Measurements from ENCODE around the gene PACS2. TPM values are rescaled to one million over a fixed set of nuclear protein-coding genes. Genes with fewer than 3 reads are reported as not detected.
A peak's percentile ranks its signal among the peaks of the same experiment; 100 is the strongest.

The PACS2 gene
- total RNA-seq, 1 experiment from 2014 or later: 57.7 TPM

DNA sequence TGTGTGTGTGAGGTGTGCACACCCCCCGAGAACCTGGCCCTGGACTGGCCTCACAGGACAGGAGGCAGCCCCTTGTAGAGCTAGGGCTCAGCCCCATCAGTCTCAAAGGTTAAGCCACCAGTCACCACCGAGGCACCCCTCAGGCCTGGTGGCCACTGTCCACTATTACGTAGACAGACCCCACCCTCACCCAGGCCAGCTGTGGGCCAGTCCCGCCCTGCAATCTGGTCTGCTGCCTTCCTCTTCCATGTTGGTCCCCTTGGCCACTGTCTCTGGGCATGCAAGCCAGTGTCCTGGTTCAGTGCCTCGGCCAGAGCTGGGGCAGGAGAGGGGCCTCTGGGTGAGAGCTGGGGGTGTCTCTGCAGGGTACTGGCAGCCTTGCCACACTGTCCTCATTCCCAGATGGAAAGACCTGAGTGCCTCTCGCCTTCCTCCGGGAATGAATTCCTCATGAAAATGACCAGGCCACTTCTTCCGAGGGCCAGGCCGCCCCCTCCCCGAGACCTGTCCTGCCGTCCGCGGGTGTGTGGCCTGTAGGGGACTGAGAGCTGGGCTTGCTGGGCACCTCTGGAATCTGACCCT, 82.9 kb downstream of the PACS2 start:
- H3K27me3 Mint-ChIP-seq (ENCODE audit: insufficient read depth, unreplicated experiment): no peaks in the 10 kb centered on the region
- BruUV-seq (replicated peaks): no TSS peak
- peaks cover 30% of the 10 kb centered on the region for H3K36me3 Mint-ChIP-seq (ENCODE audit: insufficient read depth, unreplicated experiment)
- H3K4me1 Mint-ChIP-seq (ENCODE audit: insufficient read depth, unreplicated experiment): no peaks in the 10 kb centered on the region
- H3K9me3 Mint-ChIP-seq (ENCODE audit: unreplicated experiment): peaks cover 8% of the 10 kb centered on the region
- TF ChIP-seq CTCF (IDR thresholded peaks at IDR 0.05; ENCODE audit: unreplicated experiment): no peak
- ChIA-PET CTCF (interaction anchor here (0.5 kb wide), 1 partner anchor 18 kb away, joined by 3 read pairs; no protein-coding TSS in a partner anchor), POLR2A (interaction anchor here (0.8 to 1.6 kb wide), 5 partner anchors 27 to 177 kb away, joined by 3 to 6 read pairs (median 3); partner anchors contain the start of gene BRF1)
- H3K27ac Mint-ChIP-seq (ENCODE audit: low read depth, unreplicated experiment): peak overlapping the region; percentile 63
- intact Hi-C loops (cut with micrococcal nuclease): no loop called here
- H3K4me3 Mint-ChIP-seq (ENCODE audit: unreplicated experiment): peak overlapping the region; percentile 72
- no peak for DNase-seq (ENCODE audit: unreplicated experiment)

- peaks cover 30% of the 10 kb centered on the region for H3K36me3 Mint-ChIP-seq (ENCODE audit: insufficient read depth, unreplicated experiment)
- no peak for TF ChIP-seq CTCF (IDR thresholded peaks at IDR 0.05; ENCODE audit: unreplicated experiment)
- CTCF ChIA-PET: interaction anchor here (0.5 to 0.6 kb wide), 2 partner anchors 19 to 134 kb away, joined by 3 to 4 read pairs; no protein-coding TSS in a partner anchor
- peaks cover 8% of the 10 kb centered on the region for H3K9me3 Mint-ChIP-seq (ENCODE audit: unreplicated experiment)
- H3K27ac Mint-ChIP-seq (ENCODE audit: low read depth, unreplicated experiment): peak within 1 kb of the TSS; percentile 63
- no peaks in the 10 kb centered on the region for H3K4me1 Mint-ChIP-seq (ENCODE audit: insufficient read depth, unreplicated experiment)
- no TSS peak for BruUV-seq (replicated peaks)
- H3K27me3 Mint-ChIP-seq (ENCODE audit: insufficient read depth, unreplicated experiment): no peaks in the 10 kb centered on the region
- POLR2A ChIA-PET: interaction anchor here (0.6 to 1.6 kb wide), 7 partner anchors 28 to 178 kb away, joined by 3 to 6 read pairs (median 3); partner anchors contain the start of gene BRF1
- H3K4me3 Mint-ChIP-seq (ENCODE audit: unreplicated experiment): peak within 1 kb of the TSS; percentile 72
- intact Hi-C loops (cut with micrococcal nuclease): no loop called here
- peak; percentile 64 for DNase-seq (ENCODE audit: unreplicated experiment)
Observed at GRCh38 chr14:105398044-105398725, 83.6 kb downstream of the PACS2 start, which contains the start of gene TEX22. TEX22 (plus strand) TSS chr14:105398538; CDS start chr14:105399341, 803 bp downstream.

- H3K27ac Mint-ChIP-seq (ENCODE audit: low read depth, unreplicated experiment): peak overlapping the region; percentile 63
- H3K27me3 Mint-ChIP-seq (ENCODE audit: insufficient read depth, unreplicated experiment): no peaks in the 10 kb centered on the region
- H3K36me3 Mint-ChIP-seq (ENCODE audit: insufficient read depth, unreplicated experiment): peaks cover 29% of the 10 kb centered on the region
- ChIA-PET POLR2A (interaction anchor here (0.6 to 1.4 kb wide), 3 partner anchors 53 to 98 kb away, joined by 3 read pairs; partner anchors contain the start of gene BRF1), CTCF (interaction anchor here (0.6 to 1.5 kb wide), 4 partner anchors 32 to 134 kb away, joined by 3 to 10 read pairs (median 4); no protein-coding TSS in a partner anchor)
- TF ChIP-seq CTCF (IDR thresholded peaks at IDR 0.05; ENCODE audit: unreplicated experiment): no peak
- H3K4me1 Mint-ChIP-seq (ENCODE audit: insufficient read depth, unreplicated experiment): no peaks in the 10 kb centered on the region
- DNase-seq (ENCODE audit: unreplicated experiment): no peak
- H3K4me3 Mint-ChIP-seq (ENCODE audit: unreplicated experiment): peak overlapping the region; percentile 72
- intact Hi-C loops (cut with micrococcal nuclease): no loop called here
- no TSS peak for BruUV-seq (replicated peaks)
- peaks cover 8% of the 10 kb centered on the region for H3K9me3 Mint-ChIP-seq (ENCODE audit: unreplicated experiment)
Observed at GRCh38 chr14:105398726-105399465, 84.3 kb downstream of the PACS2 start.

DNA sequence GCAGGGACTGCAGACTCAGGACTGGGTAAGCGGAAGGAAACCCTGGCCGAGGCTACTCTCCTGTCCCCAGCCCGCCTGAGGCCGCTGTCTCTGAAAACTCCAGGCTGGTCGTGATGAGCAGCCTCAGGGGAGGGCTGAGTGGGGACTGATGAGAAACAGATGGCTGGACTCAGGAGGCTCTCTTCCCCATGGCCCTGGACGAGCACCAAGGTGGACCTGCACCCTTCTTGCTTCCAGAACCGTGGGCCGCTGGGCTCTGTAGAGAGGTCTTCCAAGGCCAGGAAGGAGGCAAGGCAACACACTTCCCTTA, 84.9 kb downstream of the PACS2 start:
- POLR2A ChIA-PET: no interaction called here

More for the DNA sequence above, 84.9 kb downstream of the PACS2 start:
- Mint-ChIP-seq H3K27ac (ENCODE audit: low read depth, unreplicated experiment) (no peak overlapping the region), H3K4me3 (ENCODE audit: unreplicated experiment) (peak overlapping the region; percentile 72), H3K27me3 (ENCODE audit: insufficient read depth, unreplicated experiment) (no peaks in the 10 kb centered on the region), H3K36me3 (ENCODE audit: insufficient read depth, unreplicated experiment) (peaks cover 26% of the 10 kb centered on the region), H3K4me1 (ENCODE audit: insufficient read depth, unreplicated experiment) (no peaks in the 10 kb centered on the region), H3K9me3 (ENCODE audit: unreplicated experiment) (peaks cover 8% of the 10 kb centered on the region)
- CTCF ChIA-PET: interaction anchor here (1.1 to 1.5 kb wide), 2 partner anchors 82 to 90 kb away, joined by 3 to 10 read pairs; no protein-coding TSS in a partner anchor
- no peak for DNase-seq (ENCODE audit: unreplicated experiment)
- intact Hi-C loops (cut with micrococcal nuclease): no loop called here
- TSS peak; percentile 46 for BruUV-seq (replicated peaks)
- TF ChIP-seq CTCF (IDR thresholded peaks at IDR 0.05; ENCODE audit: unreplicated experiment): no peak
